Uterus (tissue), 4 donors: ENCODE results near the gene PTGES. TPM values are rescaled to one million over a fixed set of nuclear protein-coding genes. Genes with fewer than 3 reads are reported as not detected.
"Not testable (repeated sequence)": the region's sequence is repeated elsewhere in the genome, so short reads cannot be mapped to it uniquely, and the experiment has no call there.

Source experiments
- DNase-seq, 2 donors: peaks; one replicate each; pipeline ENCODE4 v3.0.0-alpha.2; 2019 to 2020
- H3K27ac ChIP-seq, 2 donors: fragments of 200-600 bp; sonication (generic); 1 replicate in 1 of 2; 2 replicates in 1 of 2; pipeline ENCODE4 v1.5.1; 2016 to 2018
- H3K27me3 ChIP-seq, 2 donors: fragments of 200-600 bp; sonication (generic); one replicate each; pipeline ENCODE4 v1.5.1; 2018 to 2019; ENCODE audit warnings: control low read depth in 1 of 2
- H3K36me3 ChIP-seq, 2 donors: fragments of 200-600 bp; sonication (generic); one replicate each; pipeline ENCODE4 v1.5.1; 2019; ENCODE audit warnings: control low read depth in 1 of 2
- H3K4me1 ChIP-seq, 2 donors: fragments of 200-600 bp; sonication (generic); one replicate each; pipeline ENCODE4 v1.5.1; 2018 to 2019; ENCODE audit warnings: control low read depth in 1 of 2
- H3K4me3 ChIP-seq, 2 donors: fragments of 200-600 bp; sonication (generic); 1 replicate in 1 of 2; 2 replicates in 1 of 2; pipeline ENCODE4 v1.5.1; 2018 to 2019; ENCODE audit warnings: mild to moderate bottlenecking in 1 of 2
- H3K9me3 ChIP-seq, 2 donors: fragments of 200-600 bp; sonication (generic); one replicate each; pipeline ENCODE4 v1.5.1; 2019; ENCODE audit warnings: control low read depth in 1 of 2
- POLR2A ChIP-seq, 2 donors: fragments of 450-650 bp; IDR thresholded peaks; one replicate each; pipeline ENCODE4 v1.6.1; 2016; ENCODE audit warnings: antibody characterized with exemption in 2 of 2, mild to moderate bottlenecking in 1 of 2, moderate library complexity in 1 of 2
- intact Hi-C: fragments of 100-400 bp; cut with DNase I; formaldehyde crosslinking; loops from one replicate; pipeline ENCODE4 v1.15.1; 2023; ENCODE audit warnings: low total_unique reads
- total RNA-seq, 4 donors: library from RNA; depleted of rRNA in 3 of 4; stranded (reverse); fragments of >200 nt in 3 of 4; gene quantifications; one replicate each; pipeline versions ENCODE4 v1.1.0 to v1.2.4, GENCODE V29; 2014 to 2023
- TF ChIP-seq, protein P1 (sequence below), 4 experiments: fragments of 200-600 bp in 2 of 4; fragments of 450-650 bp in 2 of 4; sonication (generic) in 2 of 4; IDR thresholded peaks; one replicate each; pipeline ENCODE4 v1.5.1; 2016 to 2019; ENCODE audit warnings: antibody characterized with exemption in 4 of 4, mild to moderate bottlenecking in 2 of 4, moderate library complexity in 1 of 4
- donor health status: DM: yes; HTN: yes; CAD: no.

The PTGES gene
- total RNA-seq, 4 donors from 2014 or later = 1.3 to 7.5 (median 4.2) TPM; not detected in 1

DNA sequence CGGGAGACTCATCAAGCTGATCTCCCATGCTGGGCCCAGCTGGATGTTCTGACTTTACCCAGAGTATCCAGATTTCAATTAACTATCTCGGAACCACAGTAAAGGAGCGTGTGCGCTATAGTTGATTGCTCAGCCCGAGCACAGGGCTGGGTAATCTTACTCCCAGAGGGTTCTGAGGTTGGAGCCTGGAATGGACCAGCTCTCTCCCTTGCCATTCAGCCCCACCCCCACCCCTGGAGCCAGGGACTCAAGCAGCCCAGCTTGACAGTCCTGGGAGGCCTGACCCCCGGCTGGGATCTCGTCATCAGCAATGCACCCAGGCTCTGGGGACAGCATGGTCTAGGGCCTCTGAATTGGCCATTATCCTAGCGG is 23.7 kb upstream of the PTGES start:
- peaks cover 0 to 9% of the 10 kb centered on the region in 2 donors for H3K4me1 ChIP-seq
- peak overlapping the region; percentile 66 to 71 for H3K27ac ChIP-seq
- no peaks in the 10 kb centered on the region for H3K36me3 ChIP-seq
- no peaks in the 10 kb centered on the region for H3K9me3 ChIP-seq
- TF ChIP-seq, protein P1, sequence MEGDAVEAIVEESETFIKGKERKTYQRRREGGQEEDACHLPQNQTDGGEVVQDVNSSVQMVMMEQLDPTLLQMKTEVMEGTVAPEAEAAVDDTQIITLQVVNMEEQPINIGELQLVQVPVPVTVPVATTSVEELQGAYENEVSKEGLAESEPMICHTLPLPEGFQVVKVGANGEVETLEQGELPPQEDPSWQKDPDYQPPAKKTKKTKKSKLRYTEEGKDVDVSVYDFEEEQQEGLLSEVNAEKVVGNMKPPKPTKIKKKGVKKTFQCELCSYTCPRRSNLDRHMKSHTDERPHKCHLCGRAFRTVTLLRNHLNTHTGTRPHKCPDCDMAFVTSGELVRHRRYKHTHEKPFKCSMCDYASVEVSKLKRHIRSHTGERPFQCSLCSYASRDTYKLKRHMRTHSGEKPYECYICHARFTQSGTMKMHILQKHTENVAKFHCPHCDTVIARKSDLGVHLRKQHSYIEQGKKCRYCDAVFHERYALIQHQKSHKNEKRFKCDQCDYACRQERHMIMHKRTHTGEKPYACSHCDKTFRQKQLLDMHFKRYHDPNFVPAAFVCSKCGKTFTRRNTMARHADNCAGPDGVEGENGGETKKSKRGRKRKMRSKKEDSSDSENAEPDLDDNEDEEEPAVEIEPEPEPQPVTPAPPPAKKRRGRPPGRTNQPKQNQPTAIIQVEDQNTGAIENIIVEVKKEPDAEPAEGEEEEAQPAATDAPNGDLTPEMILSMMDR (IDR thresholded peaks at IDR 0.05) = no peak
- TF ChIP-seq POLR2A (IDR thresholded peaks at IDR 0.05) = no peak
- no peaks in the 10 kb centered on the region for H3K27me3 ChIP-seq
- intact Hi-C loops = no loop called here
- DNase-seq = peak; percentile 20 to 21
- H3K4me3 ChIP-seq = no peak overlapping the region

DNA sequence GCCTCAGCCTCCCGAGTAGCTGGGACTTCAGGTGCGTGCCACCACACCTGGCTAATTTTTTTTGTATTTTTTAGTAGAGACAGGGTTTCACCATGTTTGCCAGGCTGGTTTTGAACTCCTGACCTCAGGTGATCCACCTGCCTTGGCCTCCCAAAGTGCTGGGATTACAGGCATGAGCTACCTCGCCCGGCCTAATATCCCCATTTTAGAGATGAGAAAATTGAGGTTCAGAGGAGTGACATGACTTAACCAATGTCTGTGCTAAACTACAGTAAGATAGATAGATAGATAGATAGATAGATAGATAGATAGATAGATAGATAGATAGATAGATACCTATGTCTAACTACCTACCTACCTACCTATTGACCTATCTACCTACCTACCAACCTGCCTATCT is 23.3 kb upstream of the PTGES start:
- H3K4me3 ChIP-seq, H3K36me3 ChIP-seq, DNase-seq, H3K9me3 ChIP-seq, intact Hi-C loops, H3K4me1 ChIP-seq, H3K27me3 ChIP-seq: not testable (repeated sequence)
- peak overlapping the region in 1 of 2 donors; percentile 71 for H3K27ac ChIP-seq

DNA sequence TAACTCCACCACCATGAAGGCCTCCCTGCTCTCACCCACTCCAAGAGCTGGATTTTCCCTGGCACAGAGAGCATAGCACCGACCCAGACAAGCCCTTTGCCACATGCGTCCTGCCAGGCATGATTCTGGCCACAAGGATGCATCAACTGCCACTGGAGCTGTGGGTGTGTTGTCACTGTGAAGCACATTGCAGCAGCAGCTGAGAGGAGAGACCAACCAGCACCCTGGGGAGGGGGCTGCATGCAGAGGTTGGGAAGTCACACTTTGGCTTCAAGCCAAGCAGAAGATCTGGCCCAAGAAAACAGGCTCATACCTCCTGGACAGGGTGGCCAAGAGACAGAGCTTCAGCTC is 22.6 kb upstream of the PTGES start:
- DNase-seq = no peak
- intact Hi-C loops = no loop called here
- Histone ChIP-seq H3K27me3 (no peaks in the 10 kb centered on the region), H3K27ac (no peak overlapping the region), H3K9me3 (no peaks in the 10 kb centered on the region), H3K36me3 (no peaks in the 10 kb centered on the region), H3K4me3 (no peak overlapping the region), H3K4me1 (peaks cover 0 to 9% of the 10 kb centered on the region in 2 donors)
- TF ChIP-seq, protein P1 (IDR thresholded peaks at IDR 0.05) = no peak
- no peak for TF ChIP-seq POLR2A (IDR thresholded peaks at IDR 0.05)

GRCh38 chr9:129774791-129775447 is 22.1 kb upstream of the PTGES start:
- H3K27ac ChIP-seq = no peak overlapping the region
- DNase-seq = no peak
- no peaks in the 10 kb centered on the region for H3K27me3 ChIP-seq
- TF ChIP-seq POLR2A (IDR thresholded peaks at IDR 0.05) = no peak
- TF ChIP-seq, protein P1 (IDR thresholded peaks at IDR 0.05) = no peak
- peaks cover 0 to 9% of the 10 kb centered on the region in 2 donors for H3K4me1 ChIP-seq
- H3K4me3 ChIP-seq = no peak overlapping the region
- no peaks in the 10 kb centered on the region for H3K9me3 ChIP-seq
- intact Hi-C loops = no loop called here
- no peaks in the 10 kb centered on the region for H3K36me3 ChIP-seq

DNA sequence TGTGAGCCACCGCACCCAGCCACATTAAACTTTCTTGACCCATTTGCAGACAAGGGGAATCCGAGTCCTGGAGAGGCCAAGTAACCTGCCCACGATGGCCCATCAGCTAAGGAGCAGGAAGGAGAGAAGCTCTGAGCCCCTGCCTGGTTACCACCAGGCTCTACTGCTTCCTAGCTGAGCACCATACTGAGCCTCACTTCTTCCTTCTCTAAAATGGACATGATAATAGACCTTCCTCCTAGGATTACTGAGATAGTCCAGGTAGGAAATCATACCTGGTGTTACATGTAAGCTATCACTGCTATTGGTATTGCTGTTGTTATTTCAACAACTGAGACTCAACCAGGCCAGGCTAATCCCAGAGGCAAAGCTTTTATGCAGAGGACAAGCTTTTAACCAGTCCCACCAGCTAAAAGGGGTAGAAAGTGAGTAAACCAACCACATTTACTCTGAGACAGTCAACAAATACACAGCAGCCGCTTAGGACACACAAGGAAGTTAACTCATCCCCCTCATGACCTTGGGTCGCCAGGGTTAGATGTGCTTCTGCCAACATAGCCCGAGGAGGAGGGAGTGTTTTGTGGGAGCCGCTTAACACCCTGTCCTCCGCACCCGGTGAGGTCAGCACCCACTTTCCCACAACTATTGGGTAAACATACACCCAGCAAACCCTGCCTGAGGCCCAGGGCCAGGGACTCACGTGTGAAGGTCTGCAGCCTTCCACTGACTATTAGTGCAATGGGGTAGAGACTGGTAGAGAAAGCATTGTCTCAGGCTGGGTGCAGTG is 20.6 kb upstream of the PTGES start:
- DNase-seq = no peak
- TF ChIP-seq, protein P1 (IDR thresholded peaks at IDR 0.05) = no peak
- TF ChIP-seq POLR2A (IDR thresholded peaks at IDR 0.05) = no peak
- Histone ChIP-seq H3K36me3 (no peaks in the 10 kb centered on the region), H3K4me1 (peaks cover 0 to 9% of the 10 kb centered on the region in 2 donors), H3K27me3 (no peaks in the 10 kb centered on the region), H3K9me3 (no peaks in the 10 kb centered on the region), H3K27ac (no peak overlapping the region), H3K4me3 (no peak overlapping the region)
- intact Hi-C loops = no loop called here
